M059J (cell line): ENCODE measurements around the gene FLNB. TPM values are rescaled to one million over a fixed set of nuclear protein-coding genes. Genes with fewer than 3 reads are reported as not detected.

ENCODE experiments used
- DNase-seq: peaks from one replicate; pipeline ENCODE4 v3.0.0-alpha.2; 2012; ENCODE audit warnings: low read depth
- total RNA-seq: library from RNA; depleted of rRNA; stranded (reverse); fragments of >200 nt; shearing (Covaris generic); gene quantifications from 2 replicates; pipeline ENCODE4 v1.2.3, GENCODE V29; 2014

FLNB gene
- total RNA-seq, 1 experiment from 2014 or later = 130 TPM

GRCh38 chr3:58009749-58010535 is 1.7 kb downstream of the FLNB start:
- DNase-seq = no peak

GRCh38 chr3:58010562-58010961 is 2.3 kb downstream of the FLNB start:
- peak; percentile 61 for DNase-seq

DNA sequence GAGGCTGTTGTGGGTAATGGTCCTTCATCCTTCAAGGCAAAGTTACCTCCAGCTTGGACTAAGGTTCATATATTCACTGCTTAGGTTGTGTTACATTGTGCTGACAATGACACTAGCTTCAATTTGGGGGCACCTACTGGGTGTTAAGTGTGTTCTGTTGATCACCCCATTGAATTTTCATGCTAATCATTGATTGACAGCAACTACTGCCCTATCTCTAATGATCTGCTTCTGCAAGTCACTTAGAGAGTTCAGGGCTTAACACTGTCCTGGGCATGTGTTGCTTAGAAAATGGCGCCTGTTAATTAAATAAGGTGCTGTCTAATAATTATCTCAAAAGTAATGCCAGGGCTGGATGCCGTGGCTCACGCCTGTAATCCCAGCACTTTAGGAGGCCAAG is 3.4 kb downstream of the FLNB start:
- DNase-seq = no peak

GRCh38 chr3:58012302-58012701 is 4.1 kb downstream of the FLNB start:
- no peak for DNase-seq

DNA sequence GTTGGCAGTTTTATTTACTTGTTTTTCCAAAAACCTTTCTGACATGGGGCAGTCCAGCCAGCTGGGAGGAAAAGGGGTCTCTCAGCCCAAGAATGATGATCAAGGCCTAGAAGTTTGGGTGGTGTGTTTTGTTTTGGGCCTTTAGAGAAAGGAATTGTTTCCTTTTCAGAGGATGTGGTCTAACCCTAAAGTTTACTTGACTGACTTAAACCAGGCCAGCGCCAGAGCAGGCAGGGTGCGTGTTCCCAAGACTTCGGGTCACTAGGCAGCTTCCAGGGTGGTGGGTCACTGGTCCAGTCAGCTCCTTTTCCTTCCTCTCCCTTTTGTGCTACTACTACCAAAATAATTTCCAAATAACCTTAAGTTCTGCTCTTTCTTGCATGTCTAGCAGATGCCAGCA is 4.9 kb downstream of the FLNB start:
- no peak for DNase-seq

DNA sequence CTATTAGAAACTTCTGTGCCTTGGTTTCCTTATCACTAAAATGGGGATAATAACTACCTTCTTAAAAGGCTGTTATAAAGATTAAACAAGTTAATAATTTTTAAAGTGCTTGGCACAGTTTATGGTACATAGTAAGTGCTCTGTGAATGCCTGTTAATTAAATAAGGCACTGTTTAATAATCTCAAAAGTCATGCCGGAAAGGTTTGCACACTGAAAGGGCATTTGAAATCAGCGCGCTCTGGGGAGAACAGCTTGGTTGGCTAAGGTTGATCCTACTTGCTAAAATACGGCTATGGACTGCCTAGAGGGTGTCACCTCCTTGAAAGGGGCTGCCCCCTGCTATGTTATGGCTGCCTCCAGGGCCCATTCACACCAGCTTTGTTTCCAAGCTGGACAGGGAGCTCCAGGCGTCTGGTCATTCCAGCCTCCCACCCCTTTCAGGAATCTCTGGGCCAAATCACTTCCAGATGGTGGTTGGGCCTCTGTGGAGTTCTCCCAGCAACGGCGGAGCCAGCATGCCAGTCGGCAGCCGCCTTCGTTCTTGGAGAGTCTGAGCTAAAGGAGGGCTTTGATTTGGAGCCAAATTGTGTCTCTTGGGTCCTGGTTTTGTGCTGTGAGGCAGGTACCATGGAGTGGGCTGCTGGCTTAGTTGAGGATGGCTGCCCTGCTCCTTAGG is 5.9 kb downstream of the FLNB start:
- DNase-seq = peak; percentile 72

- no peak for DNase-seq
Observed at GRCh38 chr3:58015520-58015915, 7.3 kb downstream of the FLNB start.

DNA sequence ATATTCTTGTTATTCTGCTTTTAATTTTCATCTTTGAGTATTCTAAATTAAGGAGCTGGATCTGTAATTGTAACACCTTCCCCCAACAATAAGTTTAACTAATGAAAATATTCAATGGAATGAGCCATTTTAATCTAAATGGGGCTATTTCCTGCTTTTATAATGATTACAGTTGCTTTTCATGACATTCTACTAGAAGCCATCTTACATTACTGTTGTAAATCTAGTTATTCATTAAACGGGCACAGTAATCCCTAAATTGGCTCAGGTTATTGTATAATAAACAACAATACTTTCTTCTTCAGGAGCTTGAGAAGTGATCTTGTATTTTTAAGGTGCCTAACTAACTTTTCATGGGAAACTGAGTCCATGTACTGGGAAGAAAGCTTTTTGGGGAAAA is 8.5 kb downstream of the FLNB start:
- no peak for DNase-seq

GRCh38 chr3:58018892-58019742 is 10.9 kb downstream of the FLNB start:
- no peak for DNase-seq

DNA sequence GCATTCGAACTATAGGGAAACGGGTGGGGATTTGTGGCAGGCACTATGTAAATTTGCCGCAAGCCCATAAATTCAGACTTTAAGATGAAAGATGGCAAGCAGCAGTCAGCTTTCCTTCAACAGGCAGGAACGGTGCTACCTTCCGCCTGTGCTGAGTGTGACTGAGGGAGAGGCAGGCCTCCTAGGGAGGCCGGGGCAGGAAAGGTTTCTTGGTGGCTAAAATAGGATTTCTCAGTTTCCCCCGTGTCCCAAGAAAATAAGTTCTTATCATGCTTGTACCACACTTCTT is 12.5 kb downstream of the FLNB start:
- no peak for DNase-seq

DNA sequence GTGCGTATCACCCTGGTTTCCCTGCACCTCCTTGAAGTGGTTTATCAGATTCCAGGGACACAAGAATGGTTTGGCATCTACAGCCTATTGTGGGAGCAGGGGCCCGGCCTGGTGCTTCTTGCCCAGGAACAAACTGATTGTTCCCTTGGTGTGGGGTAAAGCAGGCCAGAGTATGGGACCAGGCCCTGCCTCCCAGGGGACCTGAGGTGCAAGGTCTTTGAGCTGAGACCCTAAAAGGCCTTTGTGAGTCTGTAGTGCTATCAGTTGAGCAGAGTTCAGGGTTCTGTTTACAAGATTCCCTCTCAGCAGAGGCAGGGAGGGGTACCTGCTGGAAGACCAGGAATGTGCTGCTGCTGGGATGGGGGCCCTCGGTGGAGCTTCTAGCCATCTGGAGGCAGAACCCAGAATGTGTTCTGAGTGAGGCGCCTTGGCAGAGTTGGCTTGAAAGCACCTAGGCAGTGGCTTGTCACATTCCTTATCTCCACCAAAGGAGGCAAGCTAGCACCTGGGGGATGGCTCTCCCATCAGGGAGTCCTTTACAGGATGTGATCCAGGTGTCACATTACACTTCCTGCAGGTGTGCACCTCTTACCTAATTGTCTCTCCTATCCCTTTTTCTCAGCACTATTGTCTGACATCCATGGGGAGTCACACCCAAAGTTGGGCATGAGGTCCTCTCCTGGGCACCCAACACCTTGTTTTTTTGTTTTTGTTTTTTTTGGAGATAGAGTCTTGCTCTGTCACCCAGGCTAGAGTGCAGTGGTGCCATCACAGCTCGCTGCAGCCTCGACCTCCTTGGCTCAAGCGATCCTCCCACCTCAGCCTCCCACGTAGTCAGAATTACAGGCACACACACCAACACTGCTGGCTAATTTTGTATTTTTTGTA is 13.1 kb downstream of the FLNB start:
- DNase-seq = no peak

DNA sequence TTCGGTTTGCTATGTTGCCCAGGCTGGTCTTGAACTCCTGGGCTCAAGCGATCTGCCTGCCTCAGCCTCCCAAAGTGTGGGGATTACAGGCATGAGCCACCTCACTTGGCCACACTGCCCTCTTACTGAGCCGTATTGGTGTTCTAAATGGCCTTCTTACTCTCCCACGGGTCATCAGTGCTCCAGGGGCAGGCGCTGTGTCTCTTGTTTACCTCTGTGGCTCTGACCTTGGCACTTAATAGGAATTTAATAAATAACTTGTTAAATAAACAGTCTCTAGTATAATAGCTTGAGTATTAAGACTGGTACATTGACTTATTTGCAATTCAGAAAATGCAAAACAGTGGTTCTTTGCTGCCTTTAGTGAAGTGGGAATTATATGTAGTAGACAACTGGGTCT is 13.7 kb downstream of the FLNB start:
- DNase-seq = no peak

- DNase-seq = no peak
Observed at GRCh38 chr3:58022490-58022889, 14.3 kb downstream of the FLNB start.

GRCh38 chr3:58023531-58023930 is 15.3 kb downstream of the FLNB start:
- DNase-seq = peak; percentile 49

DNA sequence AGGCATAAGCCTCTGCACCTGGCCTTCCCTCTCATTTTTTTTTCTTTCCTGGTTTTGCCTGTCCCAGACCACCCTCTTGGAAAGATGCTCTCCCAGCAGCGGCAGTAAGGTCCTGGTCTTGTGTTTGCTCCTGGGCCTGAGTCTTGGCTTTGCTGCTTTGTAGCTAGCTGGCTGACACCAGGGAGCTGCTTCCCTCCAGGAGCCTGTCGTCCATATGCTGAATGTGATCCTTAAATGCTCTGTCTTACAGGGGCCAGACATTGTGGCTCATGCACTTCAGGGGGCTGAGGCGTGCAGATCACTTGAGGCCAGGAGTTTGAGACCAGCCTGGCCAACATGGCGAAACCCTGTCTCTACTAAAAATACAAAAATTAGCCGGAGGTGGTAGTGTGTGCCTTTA is 17.2 kb downstream of the FLNB start:
- DNase-seq = no peak

- peak; percentile 74 for DNase-seq
Observed at GRCh38 chr3:58025837-58026569, 17.8 kb downstream of the FLNB start.

- no peak for DNase-seq
Observed at GRCh38 chr3:58026598-58026997, 18.4 kb downstream of the FLNB start.

- no peak for DNase-seq
Observed at GRCh38 chr3:58027704-58028317, 19.6 kb downstream of the FLNB start.

GRCh38 chr3:58028902-58029301 is 20.7 kb downstream of the FLNB start:
- DNase-seq = no peak

DNA sequence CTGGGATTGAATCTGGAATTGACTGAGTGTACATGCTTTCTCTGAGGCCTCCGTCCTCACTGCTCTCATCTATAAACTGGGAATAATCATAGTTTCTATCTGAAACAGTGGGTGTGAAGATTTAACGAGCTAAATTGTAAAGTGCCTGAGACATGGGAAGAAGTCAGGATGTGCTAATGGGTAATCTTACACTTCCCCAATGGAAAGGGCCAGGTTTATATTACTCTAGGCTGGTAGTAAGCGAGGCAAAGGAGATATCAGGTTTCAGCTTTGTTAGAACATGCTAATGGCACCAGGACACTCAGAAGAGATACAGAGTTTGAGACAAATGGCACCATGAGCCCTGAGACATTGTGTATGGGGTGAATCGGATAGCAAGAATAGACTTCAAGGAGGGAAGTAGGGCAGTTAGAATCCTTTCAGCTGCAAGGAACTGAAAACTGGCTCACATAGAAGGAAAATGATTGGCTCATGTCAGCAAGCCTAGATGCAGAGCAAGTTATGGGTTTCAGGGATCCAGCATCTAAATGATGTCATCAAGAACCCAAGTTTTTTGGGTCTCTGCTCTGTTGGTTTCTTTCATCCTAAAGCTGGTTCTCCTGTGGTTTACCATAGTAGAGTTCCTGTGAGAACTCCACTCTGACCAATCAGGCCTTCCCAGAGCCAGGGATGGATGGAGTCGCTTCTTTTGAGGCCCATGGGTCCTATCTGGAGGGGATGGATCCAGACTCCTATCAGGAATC is 21.8 kb downstream of the FLNB start:
- DNase-seq = no peak
